ENCODE results near the gene PPA1.
A peak's percentile ranks its signal among the peaks of the same experiment; 100 is the strongest.
"Not testable (repeated sequence)": the region's sequence is repeated elsewhere in the genome, so short reads cannot be mapped to it uniquely, and the experiment has no call there.

The PPA1 gene

GRCh38 chr10:70254778-70255328, 21.6 kb upstream of the PPA1 start:
- DNase-seq, result no peak

GRCh38 chr10:70253878-70254765, 20.9 kb upstream of the PPA1 start:
- DNase-seq, result no peak

DNA sequence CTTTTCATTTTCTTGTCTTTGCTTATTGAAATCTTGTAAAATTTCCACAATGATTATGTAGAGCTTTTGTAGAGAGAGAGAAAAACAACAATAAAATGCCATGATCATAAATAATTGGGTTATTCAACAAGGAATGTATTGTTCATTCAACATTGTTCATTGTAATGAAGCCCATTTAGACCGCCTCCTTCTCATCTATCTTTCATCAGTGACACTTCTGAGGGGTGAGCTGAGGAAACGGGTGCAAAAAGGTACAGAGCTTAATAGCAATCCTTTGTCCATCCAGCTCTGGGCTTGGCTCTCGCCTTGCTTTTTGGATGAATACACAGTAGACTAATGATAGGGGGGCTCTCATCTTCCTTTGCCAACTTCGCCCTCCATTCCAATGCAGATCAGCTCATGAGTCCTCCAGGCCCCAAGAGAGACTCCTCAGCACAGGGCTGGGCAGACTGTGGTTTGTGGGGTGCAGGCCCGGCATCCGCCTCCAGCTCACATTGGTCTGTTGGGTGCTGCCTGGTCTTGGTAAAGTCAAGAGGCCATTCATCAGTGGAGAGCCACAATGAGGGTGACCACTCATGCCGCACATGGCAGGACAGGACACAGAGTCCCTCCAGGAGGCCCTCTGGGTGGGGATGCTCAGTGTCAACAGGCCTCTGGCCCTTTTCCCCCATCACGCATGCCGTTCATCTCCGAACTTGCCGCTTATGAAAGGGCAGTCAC, 17.9 kb upstream of the PPA1 start:
- no peak for DNase-seq

DNA sequence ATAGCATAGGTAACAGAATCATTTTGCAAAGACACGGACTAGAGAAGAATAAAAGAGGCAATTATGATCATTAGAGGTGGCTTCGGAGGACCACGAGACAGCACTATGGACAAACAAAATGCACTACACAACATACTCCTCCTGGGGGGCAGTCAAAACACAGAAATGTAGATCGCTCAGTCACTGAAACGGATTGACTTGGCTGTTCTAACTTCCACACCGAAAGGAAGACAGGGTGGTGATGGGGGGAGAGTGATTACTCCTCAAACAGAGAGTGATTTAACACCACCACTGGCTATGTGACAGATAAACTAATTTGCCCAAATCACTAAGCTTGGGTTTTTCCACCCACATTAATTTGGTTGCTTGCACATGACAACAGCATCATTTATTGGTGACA, 14.1 kb upstream of the PPA1 start:
- no peak for DNase-seq

- no peak for DNase-seq
These were observed 7.9 kb upstream of the PPA1 start for GRCh38 chr10:70241081-70241480.

GRCh38 chr10:70239986-70240385, 6.8 kb upstream of the PPA1 start:
- DNase-seq, result not testable (repeated sequence)

- not testable (repeated sequence) for DNase-seq
These were observed 6.1 kb upstream of the PPA1 start for GRCh38 chr10:70239077-70239976.

- DNase-seq, result not testable (repeated sequence)
These were observed 4.8 kb upstream of the PPA1 start for GRCh38 chr10:70237958-70238536.

- no peak for DNase-seq
These were observed 1.6 kb upstream of the PPA1 start for GRCh38 chr10:70234668-70235447.

- no peak for DNase-seq
These were observed 691 bp upstream of the PPA1 start for GRCh38 chr10:70233939-70234300.

DNA sequence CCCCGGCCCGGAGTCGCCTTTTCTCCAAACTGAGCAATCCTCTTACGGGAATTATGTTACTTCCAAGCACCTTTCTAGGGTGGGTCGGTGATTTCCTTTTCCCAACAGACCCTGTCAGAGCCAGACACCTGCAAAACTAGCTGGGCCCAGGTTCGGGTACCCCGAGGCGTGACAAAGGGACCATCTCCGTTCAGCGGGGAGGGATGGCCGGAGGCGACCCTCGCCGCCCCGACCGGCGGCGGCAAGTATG, 445 bp downstream of the PPA1 start:
- no peak for DNase-seq

GRCh38 chr10:70232155-70232858, 922 bp downstream of the PPA1 start:
- DNase-seq, result peak; percentile 49

- DNase-seq, result no peak
These were observed 4.7 kb downstream of the PPA1 start for GRCh38 chr10:70228491-70228890.

GRCh38 chr10:70227548-70228320, 5.5 kb downstream of the PPA1 start:
- DNase-seq, result no peak

GRCh38 chr10:70223728-70224127, 9.5 kb downstream of the PPA1 start:
- DNase-seq, result no peak

GRCh38 chr10:70222811-70223447, 10.3 kb downstream of the PPA1 start:
- not testable (repeated sequence) for DNase-seq

DNA sequence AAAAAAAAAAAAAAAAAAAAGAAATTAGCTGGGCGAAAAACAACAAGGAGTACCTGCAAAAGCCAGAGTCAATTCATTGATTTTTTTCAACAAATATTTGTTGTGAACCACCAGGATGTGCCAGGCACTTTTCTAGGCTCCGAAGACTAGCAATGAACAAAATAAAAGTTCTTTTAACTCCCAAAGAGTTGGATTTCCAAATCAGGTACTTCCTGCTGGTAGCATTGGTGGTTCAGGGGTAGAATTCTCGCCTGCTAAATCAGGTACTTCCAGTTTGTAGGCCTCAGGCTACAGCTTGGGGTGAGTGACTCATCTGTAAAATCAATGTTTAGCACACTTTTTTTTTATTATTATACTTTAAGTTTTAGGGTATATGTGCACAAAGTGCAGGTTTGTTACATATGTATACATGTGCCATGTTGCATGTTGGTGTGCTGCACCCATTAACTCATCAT, 10.9 kb downstream of the PPA1 start:
- no peak for DNase-seq

- no peak for DNase-seq
These were observed 12.2 kb downstream of the PPA1 start for GRCh38 chr10:70221030-70221429.

- no peak for DNase-seq
These were observed 20.4 kb downstream of the PPA1 start for GRCh38 chr10:70212879-70213278.

GRCh38 chr10:70212277-70212676, 21.0 kb downstream of the PPA1 start:
- no peak for DNase-seq
